IMR-90 (cell line): ENCODE data around the gene METAP2. TPM values are rescaled to one million over a fixed set of nuclear protein-coding genes. Genes with fewer than 3 reads are reported as not detected.

Source experiments
- ATAC-seq: fragments of 200-7000 bp; cut with Tn5 transposase; 2 replicates; pipeline ENCODE4 v1.9.1; 2020; ENCODE audit warnings: low read depth, mild to moderate bottlenecking, moderate library complexity
- BruUV-seq: library from RNA; stranded (reverse); fragments of 400-500 nt; replicated peaks from 2 replicates; lab custom pipeline; 2021; lab: Mats Ljungman, UMichigan
- CTCF ChIA-PET: fragments of 300-600 bp; formaldehyde crosslinking; extraction: SDS; loops from one replicate; lab custom pipeline; 2021; ENCODE audit warnings: antibody characterized with exemption; lab: Yijun Ruan, JAX
- POLR2A ChIA-PET: fragments of 300-600 bp; sonication (Branson Sonifier 250); formaldehyde crosslinking; loops from one replicate; lab custom pipeline; 2022; ENCODE audit warnings: antibody characterized with exemption; ENCODE audit not compliant: unreplicated experiment; lab: Charles Lee
- DNase-seq: peaks from one replicate; pipeline ENCODE4 v3.0.0; 2013
- H2AFZ ChIP-seq: replicated peaks from 2 replicates; pipeline ENCODE3; 2013; ENCODE audit warnings: low read length, mild to moderate bottlenecking; ENCODE audit not compliant: poor library complexity
- H2AK5ac ChIP-seq: 2 replicates; pipeline ENCODE4 v1.6.1; 2013; ENCODE audit warnings: low read depth, low read length, inconsistent platforms
- H2AK9ac ChIP-seq: replicated peaks from 2 replicates; pipeline ENCODE3; 2013; ENCODE audit warnings: mild to moderate bottlenecking, low read depth, low read length, moderate library complexity; ENCODE audit not compliant: poor library complexity
- H2BK120ac ChIP-seq: 2 replicates; pipeline ENCODE4 v1.6.1; 2013; ENCODE audit warnings: low read depth, low read length, inconsistent platforms
- H2BK15ac ChIP-seq: 3 replicates; pipeline ENCODE4 v1.6.1; 2013; ENCODE audit warnings: low read depth, low read length, inconsistent platforms
- H2BK20ac ChIP-seq: 2 replicates; pipeline ENCODE4 v1.6.1; 2013; ENCODE audit warnings: low read depth, mild to moderate bottlenecking, inconsistent platforms, low read length, moderate library complexity
- H2BK5ac ChIP-seq: 2 replicates; pipeline ENCODE4 v1.6.1; 2013; ENCODE audit warnings: mild to moderate bottlenecking, low read depth, low read length, inconsistent platforms; ENCODE audit not compliant: poor library complexity, severe bottlenecking
- H3K14ac ChIP-seq: replicated peaks from 2 replicates; pipeline ENCODE4 v1.6.1; 2013; ENCODE audit warnings: low read depth, low read length, inconsistent platforms
- H3K18ac ChIP-seq: 2 replicates; pipeline ENCODE4 v1.6.1; 2013; ENCODE audit warnings: low read depth, low read length, control low read depth
- H3K23ac ChIP-seq: 2 replicates; pipeline ENCODE4 v1.6.1; 2013; ENCODE audit warnings: low read depth, low read length, inconsistent platforms
- H3K27ac ChIP-seq: 2 replicates; pipeline ENCODE4 v1.5.1; 2013; ENCODE audit warnings: mild to moderate bottlenecking, control low read depth, low read length; ENCODE audit not compliant: insufficient read depth
- H3K27me3 ChIP-seq: 2 replicates; pipeline ENCODE4 v1.6.1; 2013; ENCODE audit warnings: low read length; ENCODE audit not compliant: control insufficient read depth, insufficient read depth
- H3K36me3 ChIP-seq: 2 replicates; pipeline ENCODE4 v1.6.1; 2013; ENCODE audit warnings: low read length, mixed read lengths; ENCODE audit not compliant: control insufficient read depth, insufficient read depth
- H3K4ac ChIP-seq: 2 replicates; pipeline ENCODE4 v1.6.1; 2013; ENCODE audit warnings: low read depth, low read length, inconsistent platforms
- H3K4me1 ChIP-seq: 2 replicates; pipeline ENCODE4 v1.6.1; 2013; ENCODE audit warnings: low read length, mixed read lengths; ENCODE audit not compliant: control insufficient read depth, insufficient read depth
- H3K4me2 ChIP-seq: 2 replicates; pipeline ENCODE4 v1.6.1; 2013; ENCODE audit warnings: low read depth, mild to moderate bottlenecking, control low read depth, low read length, moderate library complexity
- H3K4me3 ChIP-seq: 2 replicates; pipeline ENCODE4 v1.5.1; 2013; ENCODE audit warnings: low read depth, mild to moderate bottlenecking, control low read depth, low read length, moderate library complexity; ENCODE audit not compliant: insufficient read depth
- H3K56ac ChIP-seq: 2 replicates; pipeline ENCODE4 v1.6.1; 2013; ENCODE audit warnings: low read length, inconsistent platforms; ENCODE audit not compliant: insufficient read depth; ENCODE audit errors: extremely low read depth
- H3K79me1 ChIP-seq, 2 experiments: 2 replicates each; pipeline ENCODE4 v1.6.1; 2013; ENCODE audit warnings: low read length in 2 of 2, inconsistent platforms in 1 of 2, low read depth in 1 of 2
- H3K9ac ChIP-seq: 2 replicates; pipeline ENCODE4 v1.6.1; 2013; ENCODE audit warnings: low read depth, low read length, control low read depth
- H3K9me1 ChIP-seq: 2 replicates; pipeline ENCODE4 v1.6.1; 2013; ENCODE audit warnings: low read length, inconsistent platforms; ENCODE audit not compliant: insufficient read depth
- H3K9me3 ChIP-seq: 2 replicates; pipeline ENCODE4 v1.6.1; 2013; ENCODE audit warnings: low read length; ENCODE audit not compliant: control insufficient read depth, insufficient read depth
- H4K20me1 ChIP-seq: 2 replicates; pipeline ENCODE4 v1.6.1; 2013; ENCODE audit warnings: low read length, inconsistent platforms; ENCODE audit not compliant: insufficient read depth
- H4K5ac ChIP-seq: 2 replicates; pipeline ENCODE4 v1.6.1; 2013; ENCODE audit warnings: mild to moderate bottlenecking, low read depth, low read length, control low read depth
- H4K8ac ChIP-seq, 2 experiments: 2 replicates each; pipeline ENCODE4 v1.6.1; 2013; ENCODE audit warnings: low read depth in 2 of 2, low read length in 2 of 2, control low read depth in 1 of 2, inconsistent platforms in 1 of 2
- H4K91ac ChIP-seq: 2 replicates; pipeline ENCODE4 v1.6.1; 2013; ENCODE audit warnings: low read depth, low read length, inconsistent platforms; ENCODE audit not compliant: insufficient read depth
- CEBPB ChIP-seq: IDR thresholded peaks from 2 replicates; pipeline ENCODE4 v1.6.1; 2012; ENCODE audit warnings: low read depth, low read length, improper control_type of control experiment
- RCOR1 ChIP-seq: IDR thresholded peaks from 2 replicates; pipeline ENCODE4 v1.6.1; 2012; ENCODE audit warnings: mild to moderate bottlenecking, low read length, improper control_type of control experiment; ENCODE audit not compliant: insufficient replicate concordance
- dilution Hi-C: fragments of 300-500 bp; cut with HindIII; formaldehyde crosslinking; loops from one replicate; pipeline ENCODE4 v1.14.3; 2018; ENCODE audit warnings: low sequenced_read_pairs; ENCODE audit not compliant: unreplicated experiment
- in situ Hi-C: fragments of 300-500 bp; cut with MboI; formaldehyde crosslinking; loops from 3 replicates; pipeline ENCODE4 v1.14.3; 2019; ENCODE audit warnings: low sequenced_read_pairs, inconsistent platforms, mixed read lengths
- intact Hi-C: fragments of 100-400 bp; cut with micrococcal nuclease; formaldehyde crosslinking; loops from 2 replicates; pipeline ENCODE4 v1.10.0; 2022
- polyA plus RNA-seq, 3 experiments: library from polyadenylated mRNA; depleted of rRNA; stranded (reverse); fragments of >200 nt; gene quantifications; 2 replicates each; pipeline ENCODE4 v1.2.3, GENCODE V29; 2012; ENCODE audit warnings: low replicate concordance in 1 of 3
- total RNA-seq: library from RNA; depleted of rRNA; stranded (reverse); fragments of >200 nt; gene quantifications from 2 replicates; pipeline ENCODE4 v1.2.3, GENCODE V29; 2012
- TF ChIP-seq, protein P1 (sequence below): fragments of 150-350 bp; IDR thresholded peaks from 2 replicates; pipeline ENCODE4 v1.6.1; 2017; ENCODE audit warnings: mild to moderate bottlenecking, antibody characterized with exemption, low read length, low read depth
- TF ChIP-seq, protein P2 (sequence below): fragments of 150-350 bp; IDR thresholded peaks from 2 replicates; pipeline ENCODE4 v1.6.1; 2016; ENCODE audit warnings: low read depth, mild to moderate bottlenecking, low read length, moderate library complexity, borderline replicate concordance

METAP2 gene
- total and polyA plus RNA-seq, 2 of the 4 experiments (the other 2 are of a cell fraction) = 62.5 to 72.9 TPM

DNA sequence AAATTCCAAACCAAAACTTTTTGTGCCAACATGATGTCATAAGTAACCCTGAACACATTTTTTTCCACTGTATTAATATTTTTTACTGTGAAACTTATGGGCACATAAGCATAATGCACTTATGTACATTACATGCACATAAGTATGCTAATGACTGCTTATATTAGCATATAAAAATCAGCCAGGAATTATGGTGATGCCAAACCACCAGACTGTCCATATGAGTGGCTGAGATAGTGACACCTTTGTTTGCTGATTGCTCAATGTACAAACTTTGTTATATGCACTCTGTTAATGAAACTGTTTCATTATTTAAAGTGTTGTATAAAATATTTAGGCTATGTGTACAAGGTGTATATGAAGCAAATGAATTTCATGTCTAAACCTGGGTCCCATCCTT is 45.0 kb downstream of the METAP2 start:
- H2BK20ac ChIP-seq = no peak overlapping the region
- BruUV-seq = no TSS peak
- no peak overlapping the region for H2AK5ac ChIP-seq
- no peak overlapping the region for H2BK120ac ChIP-seq
- H3K4ac ChIP-seq = no peak overlapping the region
- no peaks in the 10 kb centered on the region for H4K20me1 ChIP-seq
- DNase-seq (no peak), ATAC-seq (no peak)
- no peak overlapping the region for H3K23ac ChIP-seq
- no peaks in the 10 kb centered on the region for H3K4me1 ChIP-seq
- H4K8ac ChIP-seq = no peak overlapping the region
- H2BK5ac ChIP-seq = no peak overlapping the region
- H3K9ac ChIP-seq = no peak overlapping the region
- no peaks in the 10 kb centered on the region for H3K27me3 ChIP-seq
- H3K18ac ChIP-seq = no peak overlapping the region
- H4K5ac ChIP-seq = no peak overlapping the region
- ChIA-PET CTCF (no interaction called here), POLR2A (no interaction called here)
- H3K14ac ChIP-seq = no peak overlapping the region
- H2BK15ac ChIP-seq = no peak overlapping the region
- H3K4me3 ChIP-seq = no peak overlapping the region
- no peak overlapping the region for H3K56ac ChIP-seq
- no peak overlapping the region for H4K91ac ChIP-seq
- H3K36me3 ChIP-seq = peaks cover 40% of the 10 kb centered on the region
- H2AK9ac ChIP-seq = no peak overlapping the region
- H2AFZ ChIP-seq = no peak overlapping the region
- H3K9me1 ChIP-seq = peaks cover 5% of the 10 kb centered on the region; the same call in 1 of the 2 replicates
- no peak overlapping the region for H3K27ac ChIP-seq
- in situ Hi-C loops (no loop called here), intact Hi-C loops (no loop called here), dilution Hi-C loops (no loop called here)
- H3K9me3 ChIP-seq = no peaks in the 10 kb centered on the region
- H3K4me2 ChIP-seq = no peak overlapping the region
- H3K79me1 ChIP-seq = peaks cover 5% of the 10 kb centered on the region in 2 experiments; a peak in 3 of 4 replicates
- TF ChIP-seq RCOR1 = no peak
- TF ChIP-seq, protein P1, sequence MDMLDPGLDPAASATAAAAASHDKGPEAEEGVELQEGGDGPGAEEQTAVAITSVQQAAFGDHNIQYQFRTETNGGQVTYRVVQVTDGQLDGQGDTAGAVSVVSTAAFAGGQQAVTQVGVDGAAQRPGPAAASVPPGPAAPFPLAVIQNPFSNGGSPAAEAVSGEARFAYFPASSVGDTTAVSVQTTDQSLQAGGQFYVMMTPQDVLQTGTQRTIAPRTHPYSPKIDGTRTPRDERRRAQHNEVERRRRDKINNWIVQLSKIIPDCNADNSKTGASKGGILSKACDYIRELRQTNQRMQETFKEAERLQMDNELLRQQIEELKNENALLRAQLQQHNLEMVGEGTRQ = no peak
- TF ChIP-seq, protein P2, sequence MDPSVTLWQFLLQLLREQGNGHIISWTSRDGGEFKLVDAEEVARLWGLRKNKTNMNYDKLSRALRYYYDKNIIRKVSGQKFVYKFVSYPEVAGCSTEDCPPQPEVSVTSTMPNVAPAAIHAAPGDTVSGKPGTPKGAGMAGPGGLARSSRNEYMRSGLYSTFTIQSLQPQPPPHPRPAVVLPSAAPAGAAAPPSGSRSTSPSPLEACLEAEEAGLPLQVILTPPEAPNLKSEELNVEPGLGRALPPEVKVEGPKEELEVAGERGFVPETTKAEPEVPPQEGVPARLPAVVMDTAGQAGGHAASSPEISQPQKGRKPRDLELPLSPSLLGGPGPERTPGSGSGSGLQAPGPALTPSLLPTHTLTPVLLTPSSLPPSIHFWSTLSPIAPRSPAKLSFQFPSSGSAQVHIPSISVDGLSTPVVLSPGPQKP = no peak
- TF ChIP-seq CEBPB = no peak
